Measurements from ENCODE around the gene PTBP2.
"Not testable (repeated sequence)": the region's sequence is repeated elsewhere in the genome, so short reads cannot be mapped to it uniquely, and the experiment has no call there.

The PTBP2 gene

GRCh38 chr1:96730574-96731298 is 9.2 kb downstream of the PTBP2 start:
- DNase-seq (ENCODE audit: low read depth in 2 of 2), result no peak

GRCh38 chr1:96741335-96741734 is 19.8 kb downstream of the PTBP2 start:
- no peak for DNase-seq (ENCODE audit: low read depth in 2 of 2)

- no peak for DNase-seq (ENCODE audit: low read depth in 2 of 2)
Observed at GRCh38 chr1:96746440-96747420, 25.1 kb downstream of the PTBP2 start.

DNA sequence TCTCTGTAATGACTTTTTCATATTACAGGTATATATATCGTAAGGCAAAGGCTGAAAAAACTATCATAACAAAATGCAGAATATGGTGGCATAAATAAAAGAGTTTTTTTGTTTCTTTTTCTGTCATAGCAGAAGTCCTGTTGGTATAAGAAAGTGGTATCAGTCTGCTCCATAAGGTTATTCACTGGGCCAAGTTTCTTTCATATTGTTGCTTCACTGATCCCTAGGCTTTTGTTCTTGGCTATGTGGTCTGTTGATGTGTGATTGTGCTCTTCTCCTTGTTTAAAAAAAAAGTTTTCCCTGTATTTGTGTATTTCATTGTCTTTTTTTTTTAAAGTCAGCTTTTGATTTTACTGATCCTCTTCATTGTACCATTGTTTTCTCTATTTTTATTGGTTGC is 26.0 kb downstream of the PTBP2 start:
- no peak for DNase-seq (ENCODE audit: low read depth in 2 of 2)

GRCh38 chr1:96748078-96748477 is 26.5 kb downstream of the PTBP2 start:
- no peak for DNase-seq (ENCODE audit: low read depth in 2 of 2)

DNA sequence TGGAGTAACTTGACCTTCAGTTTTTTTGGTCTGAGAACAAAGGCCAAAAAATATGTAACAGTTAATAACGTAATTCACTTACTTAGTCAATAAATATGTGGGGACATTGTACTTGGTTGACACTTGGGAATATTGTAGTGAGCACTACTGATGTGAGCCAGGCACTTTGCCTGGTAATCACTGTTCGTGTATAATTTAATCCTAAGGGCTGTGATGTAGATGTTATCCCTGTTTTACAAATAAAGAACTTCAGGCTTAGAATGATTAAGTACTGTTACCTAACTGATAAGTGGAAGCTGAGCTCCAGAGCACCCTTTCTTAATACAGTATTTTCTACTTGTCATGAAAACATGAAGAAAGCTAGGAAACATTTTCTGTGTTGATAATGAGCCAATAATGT is 28.0 kb downstream of the PTBP2 start:
- DNase-seq (ENCODE audit: low read depth in 2 of 2), result no peak

GRCh38 chr1:96752394-96752793 is 30.8 kb downstream of the PTBP2 start:
- DNase-seq (ENCODE audit: low read depth in 2 of 2), result no peak

GRCh38 chr1:96756789-96757188 is 35.2 kb downstream of the PTBP2 start:
- no peak for DNase-seq (ENCODE audit: low read depth in 2 of 2)

DNA sequence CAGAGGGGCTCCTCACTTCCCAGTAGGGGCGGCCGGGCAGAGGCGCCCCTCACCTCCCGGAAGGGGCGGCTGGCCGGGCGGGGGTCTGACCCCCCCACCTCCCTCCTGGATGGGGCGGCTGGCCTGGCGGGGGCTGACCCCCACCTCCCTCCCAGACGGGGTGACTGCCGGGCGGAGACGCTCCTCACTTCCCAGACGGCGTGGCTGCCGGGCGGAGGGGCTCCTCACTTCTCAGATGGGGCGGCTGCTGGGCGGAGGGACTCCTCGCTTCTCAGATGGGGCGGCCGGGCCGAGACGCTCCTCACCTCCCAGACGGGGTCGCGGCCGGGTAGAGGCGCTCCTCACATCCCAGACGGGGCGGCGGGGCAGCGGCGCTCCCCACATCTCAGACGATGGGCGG is 41.0 kb downstream of the PTBP2 start:
- not testable (repeated sequence) for DNase-seq (ENCODE audit: low read depth in 2 of 2)

- DNase-seq (ENCODE audit: low read depth in 2 of 2), result no peak
Observed at GRCh38 chr1:96763514-96763913, 41.9 kb downstream of the PTBP2 start.

- DNase-seq (ENCODE audit: low read depth in 2 of 2), result no peak
Observed at GRCh38 chr1:96764469-96764868, 42.9 kb downstream of the PTBP2 start.

DNA sequence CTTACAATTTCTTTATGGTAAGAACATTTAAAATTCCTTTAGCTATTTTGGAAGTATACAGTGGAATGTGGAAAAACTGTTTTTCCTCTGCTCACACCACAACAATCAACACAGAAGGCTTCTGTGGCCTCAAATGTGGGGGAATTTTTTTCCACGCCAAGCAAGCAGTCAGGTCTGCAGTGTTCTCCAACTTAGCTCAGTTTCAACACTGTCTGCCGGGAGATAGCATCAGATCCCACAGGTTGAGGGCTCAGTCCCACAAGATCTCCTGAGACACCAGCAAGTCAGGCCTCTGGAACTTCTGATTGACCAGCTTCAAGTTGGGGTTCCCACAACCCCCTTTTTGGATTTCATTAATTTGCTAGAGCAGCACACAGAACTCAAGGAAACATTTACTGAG is 50.3 kb downstream of the PTBP2 start:
- no peak for DNase-seq (ENCODE audit: low read depth in 2 of 2)

GRCh38 chr1:96772349-96772748 is 50.8 kb downstream of the PTBP2 start:
- DNase-seq (ENCODE audit: low read depth in 2 of 2), result no peak

GRCh38 chr1:96772972-96773371 is 51.4 kb downstream of the PTBP2 start:
- DNase-seq (ENCODE audit: low read depth in 2 of 2), result no peak

GRCh38 chr1:96782206-96782605 is 60.6 kb downstream of the PTBP2 start:
- no peak for DNase-seq (ENCODE audit: low read depth in 2 of 2)

- DNase-seq (ENCODE audit: low read depth in 2 of 2), result no peak
Observed at GRCh38 chr1:96782856-96783255, 61.3 kb downstream of the PTBP2 start.

DNA sequence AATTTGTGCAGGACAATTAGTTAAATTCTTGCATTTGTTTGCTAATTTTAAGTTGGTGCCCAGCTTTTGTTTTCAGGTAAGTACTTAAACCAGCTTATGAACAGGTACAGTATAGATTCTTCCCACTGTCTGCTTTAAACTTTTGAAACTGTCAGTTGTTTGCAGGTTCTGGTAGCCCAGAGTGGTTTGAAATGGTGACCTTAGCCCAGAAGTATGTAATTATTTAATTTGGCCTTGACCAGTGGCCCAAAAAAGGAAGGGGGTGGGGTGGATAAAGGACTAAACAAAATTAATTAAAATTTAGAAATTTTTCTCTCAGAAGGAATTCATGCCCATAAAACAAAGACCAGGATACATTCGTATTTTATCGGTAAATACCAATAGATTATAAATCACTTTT is 69.0 kb downstream of the PTBP2 start:
- DNase-seq (ENCODE audit: low read depth in 2 of 2), result no peak

DNA sequence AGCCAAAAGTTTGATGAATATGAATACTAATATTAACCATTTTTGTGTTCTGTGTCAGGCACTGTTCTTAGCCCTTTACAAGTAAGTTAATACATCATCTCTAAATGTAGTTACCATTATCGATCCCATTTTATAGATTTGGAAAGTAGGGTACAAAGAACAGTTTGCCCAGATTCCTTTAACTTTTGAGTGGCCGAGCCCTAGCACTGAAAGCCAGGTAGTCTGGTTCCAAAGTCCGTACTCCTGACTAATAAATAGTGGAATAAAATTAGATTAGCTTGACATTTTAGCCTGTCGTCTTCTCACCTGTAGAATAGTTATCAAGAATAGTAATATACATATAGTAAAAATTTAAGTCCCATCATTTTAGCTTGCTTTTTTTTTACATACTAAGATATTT is 70.6 kb downstream of the PTBP2 start:
- no peak for DNase-seq (ENCODE audit: low read depth in 2 of 2)

- not testable (repeated sequence) for DNase-seq (ENCODE audit: low read depth in 2 of 2)
Observed at GRCh38 chr1:96801696-96802095, 80.1 kb downstream of the PTBP2 start.

DNA sequence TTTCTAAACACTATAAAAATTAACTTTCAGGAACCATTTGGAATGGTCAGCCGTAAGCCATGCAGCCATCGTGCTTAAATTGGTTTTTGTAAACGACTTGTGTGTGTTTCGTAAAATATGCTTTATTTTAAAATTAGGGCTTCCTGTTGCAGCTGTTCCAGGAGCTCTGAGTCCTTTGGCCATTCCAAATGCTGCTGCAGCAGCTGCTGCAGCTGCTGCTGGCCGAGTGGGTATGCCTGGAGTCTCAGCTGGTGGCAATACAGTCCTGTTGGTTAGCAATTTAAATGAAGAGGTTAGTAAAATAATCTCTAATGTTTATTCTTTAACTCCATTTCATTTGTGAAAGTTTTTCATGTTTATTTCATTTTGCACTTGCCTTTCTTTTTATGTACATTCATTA is 83.1 kb downstream of the PTBP2 start:
- DNase-seq (ENCODE audit: low read depth in 2 of 2), result no peak

GRCh38 chr1:96808191-96808590 is 86.6 kb downstream of the PTBP2 start:
- DNase-seq (ENCODE audit: low read depth in 2 of 2), result no peak

- DNase-seq (ENCODE audit: low read depth in 2 of 2), result no peak
Observed at GRCh38 chr1:96815914-96816313, 94.3 kb downstream of the PTBP2 start.

DNA sequence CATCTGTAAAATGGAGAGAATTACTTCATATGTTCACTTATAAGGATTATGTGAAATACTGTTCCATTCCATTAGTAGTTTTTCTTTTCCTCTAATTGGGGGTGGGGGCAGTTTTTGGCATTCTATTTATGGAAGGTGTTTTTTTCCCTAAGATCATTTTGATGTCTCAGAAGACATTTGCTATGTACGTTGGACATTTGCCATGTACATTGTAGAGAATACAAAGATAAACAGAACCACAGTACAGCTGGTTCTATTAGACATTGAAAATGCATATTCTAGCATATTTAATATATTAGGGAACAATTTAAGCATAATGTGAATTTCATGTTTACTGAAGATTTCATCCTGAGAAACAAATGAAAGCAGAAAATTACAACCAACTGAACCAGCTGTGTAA is 98.5 kb downstream of the PTBP2 start:
- DNase-seq (ENCODE audit: low read depth in 2 of 2), result no peak

Measured in activated CD8-positive, alpha-beta memory T cell treated with anti-CD3 and anti-CD28 coated beads for 4 hours (primary cell).